ENCODE measurements around the gene JUP. TPM values are rescaled to one million over a fixed set of nuclear protein-coding genes. Genes with fewer than 3 reads are reported as not detected.
A peak's percentile ranks its signal among the peaks of the same experiment; 100 is the strongest.

JUP gene
- total and polyA plus RNA-seq, 2 of the 4 experiments (the other 2 are of a cell fraction): 12.9 to 27.3 TPM

DNA sequence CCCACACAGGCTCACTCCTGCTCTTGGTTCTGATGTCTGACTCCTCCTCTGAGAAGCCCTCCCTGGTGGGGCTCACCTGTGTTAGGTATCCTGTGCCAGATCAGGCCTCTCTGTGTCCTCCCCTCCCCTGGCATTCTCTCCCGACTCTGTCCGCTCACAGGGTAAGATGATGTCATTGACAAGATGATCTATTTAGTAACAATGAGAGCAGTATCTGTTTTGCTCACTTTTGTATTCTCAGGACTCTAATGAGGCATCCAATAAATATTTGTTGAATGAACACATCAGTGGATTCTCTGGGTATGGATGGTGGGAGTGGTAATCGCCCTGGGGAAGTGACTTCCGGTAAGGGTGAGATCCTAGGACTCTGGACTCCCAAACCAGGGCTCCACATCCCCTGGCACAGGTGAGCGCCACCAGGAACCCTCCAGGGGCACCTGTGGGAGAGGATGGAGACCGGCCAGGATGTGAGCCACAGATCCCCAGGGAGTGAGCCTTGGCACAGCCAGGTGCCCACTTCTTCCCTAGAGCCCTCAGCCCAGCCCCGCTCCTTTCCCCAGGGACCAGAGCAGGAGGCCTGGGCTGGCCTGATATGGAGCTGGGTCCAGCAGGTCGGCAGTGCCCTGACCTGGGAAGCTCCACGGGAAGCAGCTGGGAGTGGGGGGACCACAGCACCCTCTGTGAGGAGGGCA, 46.7 kb downstream of the JUP start:
- peak overlapping the region; percentile 41 for H2AFZ ChIP-seq (replicated peaks; ENCODE audit: low read length, poor library complexity)
- BruUV-seq (replicated peaks): no TSS peak
- TF ChIP-seq CEBPB (IDR thresholded peaks at IDR 0.05; ENCODE audit: low read depth, low read length) (no peak), RAD21 (IDR thresholded peaks at IDR 0.05; ENCODE audit: low read length) (no peak), MXI1 (IDR thresholded peaks at IDR 0.05; ENCODE audit: borderline replicate concordance, low read depth, low read length) (no peak), POLR2A (IDR thresholded peaks at IDR 0.05; ENCODE audit: low read depth, low read length) (no peak), FOS (IDR thresholded peaks at IDR 0.05; ENCODE audit: low read depth, low read length) (no peak), SMC3 (IDR thresholded peaks at IDR 0.05; ENCODE audit: low read depth, low read length) (no peak), BHLHE40 (IDR thresholded peaks at IDR 0.05; ENCODE audit: low read depth, low read length) (no peak), CHD1 (IDR thresholded peaks at IDR 0.05; ENCODE audit: low read depth, low read length) (no peak), RFX5 (IDR thresholded peaks at IDR 0.05; ENCODE audit: low read depth, low read length) (no peak), NFE2L2 (IDR thresholded peaks at IDR 0.05; ENCODE audit: low read depth, low read length) (no peak), RCOR1 (IDR thresholded peaks at IDR 0.05; ENCODE audit: insufficient replicate concordance, low read length) (no peak), MAZ (IDR thresholded peaks at IDR 0.05; ENCODE audit: borderline replicate concordance, low read depth, low read length) (no peak)
- TF ChIP-seq, protein P1, sequence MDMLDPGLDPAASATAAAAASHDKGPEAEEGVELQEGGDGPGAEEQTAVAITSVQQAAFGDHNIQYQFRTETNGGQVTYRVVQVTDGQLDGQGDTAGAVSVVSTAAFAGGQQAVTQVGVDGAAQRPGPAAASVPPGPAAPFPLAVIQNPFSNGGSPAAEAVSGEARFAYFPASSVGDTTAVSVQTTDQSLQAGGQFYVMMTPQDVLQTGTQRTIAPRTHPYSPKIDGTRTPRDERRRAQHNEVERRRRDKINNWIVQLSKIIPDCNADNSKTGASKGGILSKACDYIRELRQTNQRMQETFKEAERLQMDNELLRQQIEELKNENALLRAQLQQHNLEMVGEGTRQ (IDR thresholded peaks at IDR 0.05; ENCODE audit: low read depth, low read length): no peak
- TF ChIP-seq, protein P2, sequence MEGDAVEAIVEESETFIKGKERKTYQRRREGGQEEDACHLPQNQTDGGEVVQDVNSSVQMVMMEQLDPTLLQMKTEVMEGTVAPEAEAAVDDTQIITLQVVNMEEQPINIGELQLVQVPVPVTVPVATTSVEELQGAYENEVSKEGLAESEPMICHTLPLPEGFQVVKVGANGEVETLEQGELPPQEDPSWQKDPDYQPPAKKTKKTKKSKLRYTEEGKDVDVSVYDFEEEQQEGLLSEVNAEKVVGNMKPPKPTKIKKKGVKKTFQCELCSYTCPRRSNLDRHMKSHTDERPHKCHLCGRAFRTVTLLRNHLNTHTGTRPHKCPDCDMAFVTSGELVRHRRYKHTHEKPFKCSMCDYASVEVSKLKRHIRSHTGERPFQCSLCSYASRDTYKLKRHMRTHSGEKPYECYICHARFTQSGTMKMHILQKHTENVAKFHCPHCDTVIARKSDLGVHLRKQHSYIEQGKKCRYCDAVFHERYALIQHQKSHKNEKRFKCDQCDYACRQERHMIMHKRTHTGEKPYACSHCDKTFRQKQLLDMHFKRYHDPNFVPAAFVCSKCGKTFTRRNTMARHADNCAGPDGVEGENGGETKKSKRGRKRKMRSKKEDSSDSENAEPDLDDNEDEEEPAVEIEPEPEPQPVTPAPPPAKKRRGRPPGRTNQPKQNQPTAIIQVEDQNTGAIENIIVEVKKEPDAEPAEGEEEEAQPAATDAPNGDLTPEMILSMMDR (conservative IDR thresholded peaks at IDR 0.05; ENCODE audit: low read depth, low read length): no peak
- TF ChIP-seq, protein P3, sequence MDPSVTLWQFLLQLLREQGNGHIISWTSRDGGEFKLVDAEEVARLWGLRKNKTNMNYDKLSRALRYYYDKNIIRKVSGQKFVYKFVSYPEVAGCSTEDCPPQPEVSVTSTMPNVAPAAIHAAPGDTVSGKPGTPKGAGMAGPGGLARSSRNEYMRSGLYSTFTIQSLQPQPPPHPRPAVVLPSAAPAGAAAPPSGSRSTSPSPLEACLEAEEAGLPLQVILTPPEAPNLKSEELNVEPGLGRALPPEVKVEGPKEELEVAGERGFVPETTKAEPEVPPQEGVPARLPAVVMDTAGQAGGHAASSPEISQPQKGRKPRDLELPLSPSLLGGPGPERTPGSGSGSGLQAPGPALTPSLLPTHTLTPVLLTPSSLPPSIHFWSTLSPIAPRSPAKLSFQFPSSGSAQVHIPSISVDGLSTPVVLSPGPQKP (IDR thresholded peaks at IDR 0.05; ENCODE audit: borderline replicate concordance, low read depth, low read length): no peak

More for the DNA sequence above, 46.7 kb downstream of the JUP start:
- Histone ChIP-seq H3K9me3 (ENCODE audit: control insufficient read depth, insufficient read depth, low read length) (no peaks in the 10 kb centered on the region), H3K56ac (ENCODE audit: extremely low read depth, insufficient read depth, low read length) (no peak overlapping the region), H2AK5ac (ENCODE audit: low read depth, low read length) (peak overlapping the region; percentile 20), H3K4me2 (ENCODE audit: low read depth, low read length) (no peak overlapping the region), H2AK9ac (replicated peaks; ENCODE audit: low read depth, low read length, poor library complexity) (peak overlapping the region; percentile 82), H3K14ac (replicated peaks; ENCODE audit: low read depth, low read length) (peak overlapping the region; percentile 63; the same call in 1 of the 2 replicates), H2BK20ac (ENCODE audit: low read depth, low read length) (no peak overlapping the region), H4K8ac (ENCODE audit: low read depth in 2 of 2, low read length in 2 of 2) (no peak overlapping the region), H3K4me1 (ENCODE audit: control insufficient read depth, insufficient read depth, low read length) (peaks cover 5% of the 10 kb centered on the region; the same call in 1 of the 2 replicates), H3K79me1 (ENCODE audit: low read depth in 1 of 2, low read length in 2 of 2) (no peaks in the 10 kb centered on the region), H3K18ac (ENCODE audit: low read depth, low read length) (no peak overlapping the region), H4K20me1 (ENCODE audit: insufficient read depth, low read length) (no peaks in the 10 kb centered on the region), H4K5ac (ENCODE audit: low read depth, low read length) (no peak overlapping the region), H3K4ac (ENCODE audit: low read depth, low read length) (0 out of 2 replicates have a peak overlapping the region, but pooled peaks have one; percentile 13), H2BK15ac (ENCODE audit: low read depth, low read length) (peak overlapping the region; percentile 22; the same call in 1 of the 3 replicates), H3K9me1 (ENCODE audit: insufficient read depth, low read length) (no peaks in the 10 kb centered on the region), H4K91ac (ENCODE audit: insufficient read depth, low read depth, low read length) (no peak overlapping the region), H3K36me3 (ENCODE audit: control insufficient read depth, insufficient read depth, low read length) (no peaks in the 10 kb centered on the region), H2BK5ac (ENCODE audit: low read depth, low read length, poor library complexity, severe bottlenecking) (no peak overlapping the region), H3K23ac (ENCODE audit: low read depth, low read length) (0 out of 2 replicates have a peak overlapping the region, but pooled peaks have one; percentile 52), H2BK120ac (ENCODE audit: low read depth, low read length) (no peak overlapping the region), H3K27ac (ENCODE audit: insufficient read depth, low read length) (no peak overlapping the region), H3K9ac (ENCODE audit: low read depth, low read length) (no peak overlapping the region), H3K27me3 (ENCODE audit: control insufficient read depth, insufficient read depth, low read length) (peaks cover 24% of the 10 kb centered on the region), H3K4me3 (ENCODE audit: insufficient read depth, low read depth, low read length) (no peak overlapping the region)
- ChIA-PET CTCF (no interaction called here), POLR2A (ENCODE audit: unreplicated experiment) (interaction anchor here (0.6 kb wide), 1 partner anchor 190 kb away, joined by 4 read pairs; the partner anchor contains the start of gene ODAD4)
- DNase-seq: peak; percentile 24
- dilution Hi-C loops (cut with HindIII; ENCODE audit: low sequenced_read_pairs, unreplicated experiment) (no loop called here), in situ Hi-C loops (cut with MboI; ENCODE audit: low sequenced_read_pairs) (loop anchor here (5.0 to 10.0 kb wide), 2 partner anchors 62 to 225 kb away; partner anchors contain the start of gene CNP), intact Hi-C loops (cut with micrococcal nuclease) (loop anchor here (5.0 kb wide), 1 partner anchor 127 kb away; the partner anchor contains the start of gene KLHL11)
- whole genome bisulfite sequencing, 2 experiments (ENCODE audit: extremely low coverage in 2 of 2, insufficient read length in 1 of 2): no CpG with 5 or more reads among the region's 9 CpGs
- ATAC-seq (ENCODE audit: low read depth): peak; percentile 6; the same call in 1 of the 2 replicates
